Adrenal gland (tissue), 12 donors: ENCODE results near the gene IL4R. TPM values are rescaled to one million over a fixed set of nuclear protein-coding genes. Genes with fewer than 3 reads are reported as not detected.

Experiments used
- DNase-seq, 7 donors: peaks; one replicate each; pipeline ENCODE4 v3.0.0-alpha.2; 2019 to 2020
- H3K27ac ChIP-seq, 5 donors: fragments of 200-600 bp; sonication (generic) in 4 of 5; 1 replicate in 3 of 5; 2 replicates in 2 of 5; pipeline versions ENCODE4 v1.5.1 to v1.8.0; 2016 to 2020; ENCODE audit warnings: mild to moderate bottlenecking in 1 of 5
- H3K27me3 ChIP-seq: fragments of 200-600 bp; 2 replicates; pipeline ENCODE4 v1.8.0; 2021
- H3K36me3 ChIP-seq, 2 donors: fragments of 200-600 bp; replicated peaks in 1 of 2; 1 replicate in 1 of 2; 2 replicates in 1 of 2; pipeline versions ENCODE4 v1.5.1 to v1.8.0; 2018 to 2022
- H3K4me1 ChIP-seq, 2 donors: fragments of 200-600 bp; replicated peaks in 1 of 2; 1 replicate in 1 of 2; 2 replicates in 1 of 2; pipeline versions ENCODE4 v1.5.1 to v1.8.0; 2018 to 2021
- H3K4me3 ChIP-seq, 4 donors: fragments of 200-600 bp; sonication (generic) in 3 of 4; one replicate each; pipeline ENCODE4 v1.5.1; 2016 to 2018
- H3K9me3 ChIP-seq, 3 donors: fragments of 200-600 bp; sonication (generic) in 1 of 3; replicated peaks in 1 of 3; 1 replicate in 2 of 3; 2 replicates in 1 of 3; pipeline versions ENCODE4 v1.5.1 to v1.8.0; 2016 to 2021
- CTCF ChIP-seq, 6 experiments: fragments of 450-650 bp in 4 of 6; fragments of 200-600 bp in 2 of 6; sonication (generic) in 1 of 6; IDR thresholded peaks; 1 replicate in 5 of 6; 2 replicates in 1 of 6; pipeline versions ENCODE4 v1.5.1 to v1.8.0; 2016 to 2021; ENCODE audit warnings: antibody characterized with exemption in 6 of 6, mild to moderate bottlenecking in 2 of 6, moderate library complexity in 1 of 6
- POLR2A ChIP-seq, 2 donors: fragments of 450-650 bp; IDR thresholded peaks; one replicate each; pipeline ENCODE4 v1.6.1; 2017; ENCODE audit warnings: antibody characterized with exemption in 2 of 2, mild to moderate bottlenecking in 2 of 2, moderate library complexity in 1 of 2
- WGBS, 4 donors: extraction: QIAGEN DNeasy Blood & Tissue Kit in 2 of 4; methylation state at CpG; one replicate each; pipeline versions ENCODE4 v1.1.5 to v1.1.7; 2013 to 2017; 5-methylcytosine and 5-hydroxymethylcytosine counted together
- intact Hi-C, 2 donors: fragments of 100-400 bp; cut with DNase I; formaldehyde crosslinking; loops; one replicate each; pipeline versions ENCODE4 v1.14.1 to v1.15.0; 2022 to 2023
- polyA plus RNA-seq, 3 donors: library from polyadenylated mRNA; stranded (reverse); fragments of 200-250 nt in 2 of 3; fragments of 350-450 nt in 1 of 3; fragmentation: Illumina TruSeq in 1 of 3; extraction: RNeasy Lipid Tissue Mini Kit (QIAGEN cat#74804) in 1 of 3; gene quantifications; one replicate each; pipeline ENCODE4 v1.2.3, GENCODE V29; 2013 to 2014
- total RNA-seq, 9 donors: library from RNA; depleted of rRNA in 4 of 9; stranded (reverse); fragments of >200 nt in 4 of 9; fragments of 120-200 nt in 1 of 9; fragmentation: NEBNext Ultra II Directional in 1 of 9; extraction: Animal tissue kit (Norgen Biotek cat#: 25700) in 1 of 9; gene quantifications; one replicate each; pipeline versions ENCODE4 v1.1.0 to v1.2.4, GENCODE V29; 2013 to 2023
- donor health status: healthy with polysubstance abuse.
- donor health status: Bipolar disorder and iron deficiency.
- donor health status: DM: yes; HTN: yes; CAD: no.
- donor health status: DM: no; HTN: no; CAD: no.
- donor health status: DM: no; HTN: no; CAD: no.
- donor health status: DM: yes; HTN: yes; CAD: no.

The IL4R gene
- total and polyA plus RNA-seq, 12 donors, result 3.1 to 142 (median 50.0) TPM

- Histone ChIP-seq H3K4me1 (no peaks in the 10 kb centered on the region), H3K4me3 (no peak overlapping the region), H3K27me3 (no peaks in the 10 kb centered on the region), H3K9me3 (no peaks in the 10 kb centered on the region), H3K36me3 (peaks cover 0 to 78% of the 10 kb centered on the region in 2 donors), H3K27ac (no peak overlapping the region)
- no peak for DNase-seq
- TF ChIP-seq POLR2A (IDR thresholded peaks at IDR 0.05) (no peak), CTCF (IDR thresholded peaks at IDR 0.05) (no peak)
- WGBS, 4 donors, result 78 to 90% (median 86%) methylated on average over 9 of the region's 9 CpGs
- intact Hi-C loops, result no loop called here
Observed at GRCh38 chr16:27341549-27341948, 27.8 kb downstream of the IL4R start.

- no peaks in the 10 kb centered on the region for H3K27me3 ChIP-seq
- no peak for DNase-seq
- no peak for TF ChIP-seq POLR2A (IDR thresholded peaks at IDR 0.05)
- no peak for TF ChIP-seq CTCF (IDR thresholded peaks at IDR 0.05)
- no peak overlapping the region for H3K27ac ChIP-seq
- H3K4me1 ChIP-seq, result no peaks in the 10 kb centered on the region
- intact Hi-C loops, result no loop called here
- H3K9me3 ChIP-seq, result no peaks in the 10 kb centered on the region
- H3K4me3 ChIP-seq, result no peak overlapping the region
- WGBS, 4 donors, result 95 to 100% (median 97%) methylated on average over 6 to 11 of the region's 11 CpGs
- peaks cover 0 to 82% of the 10 kb centered on the region in 2 donors for H3K36me3 ChIP-seq
Observed at GRCh38 chr16:27341971-27342370, 28.2 kb downstream of the IL4R start.

- no peak overlapping the region for H3K4me3 ChIP-seq
- 87 to 95% (median 90%) methylated on average over 7 to 15 of the region's 15 CpGs; no CpG with 5 or more reads in 1 of the 4 donors for WGBS, 4 donors
- H3K27me3 ChIP-seq, result no peaks in the 10 kb centered on the region
- DNase-seq, result no peak
- H3K27ac ChIP-seq, result no peak overlapping the region
- TF ChIP-seq POLR2A (IDR thresholded peaks at IDR 0.05) (no peak), CTCF (IDR thresholded peaks at IDR 0.05) (no peak)
- H3K36me3 ChIP-seq, result peaks cover 0 to 99% of the 10 kb centered on the region in 2 donors
- H3K9me3 ChIP-seq, result no peaks in the 10 kb centered on the region
- H3K4me1 ChIP-seq, result no peaks in the 10 kb centered on the region
- intact Hi-C loops, result no loop called here
Observed at GRCh38 chr16:27344721-27345120, 30.9 kb downstream of the IL4R start.

GRCh38 chr16:27345201-27345600 is 31.4 kb downstream of the IL4R start:
- Histone ChIP-seq H3K27me3 (no peaks in the 10 kb centered on the region), H3K36me3 (peaks cover 0 to 100% of the 10 kb centered on the region in 2 donors), H3K27ac (no peak overlapping the region), H3K4me1 (no peaks in the 10 kb centered on the region), H3K9me3 (no peaks in the 10 kb centered on the region), H3K4me3 (no peak overlapping the region)
- TF ChIP-seq CTCF (IDR thresholded peaks at IDR 0.05), result no peak
- TF ChIP-seq POLR2A (IDR thresholded peaks at IDR 0.05), result no peak
- 90 to 95% (median 95%) methylated on average over 6 to 8 of the region's 8 CpGs for WGBS, 4 donors
- intact Hi-C loops, result no loop called here
- DNase-seq, result no peak
